SH-SY5Y (cell line): Measurements from ENCODE around the gene ASCC1.

Experiments
- GATA2 ChIP-seq: IDR thresholded peaks from 2 replicates; pipeline ENCODE4 v1.6.1; 2011; ENCODE audit warnings: mild to moderate bottlenecking, low read depth, low read length
- GATA3 ChIP-seq: IDR thresholded peaks from 2 replicates; pipeline ENCODE4 v1.6.1; 2011; ENCODE audit warnings: low read depth, mild to moderate bottlenecking, low read length, moderate library complexity

- TF ChIP-seq GATA2 (no peak), GATA3 (no peak)
Measured at GRCh38 chr10:72056932-72057751, 158.9 kb downstream of the ASCC1 start.
